GM12872 (cell line): ENCODE measurements around the gene SPDL1.
A peak's percentile ranks its signal among the peaks of the same experiment; 100 is the strongest.

Experiments
- TF ChIP-seq, protein P1 (sequence below): IDR thresholded peaks from 3 replicates; pipeline ENCODE4 v1.5.1; 2011; ENCODE audit warnings: low read depth, mild to moderate bottlenecking, low read length, moderate library complexity; ENCODE audit not compliant: insufficient read depth

The SPDL1 gene

DNA sequence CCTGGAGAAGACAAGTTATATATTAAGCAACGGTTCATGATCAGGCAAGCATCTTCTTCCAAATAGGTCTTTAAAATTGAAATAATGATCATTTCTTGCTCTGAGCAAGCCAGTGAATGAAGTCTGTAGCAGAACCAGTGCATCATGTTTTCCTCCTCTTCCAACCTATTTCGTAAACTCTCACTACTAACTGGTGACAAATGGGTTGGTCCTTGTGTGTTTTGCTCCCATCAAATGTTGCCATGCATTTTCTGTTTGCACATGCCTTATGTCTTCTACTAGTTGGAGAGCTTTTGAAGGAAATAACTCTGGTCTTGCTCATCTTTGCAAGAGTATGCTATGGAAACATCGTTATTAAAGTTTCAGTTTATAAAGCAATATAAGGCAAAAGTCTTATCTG is 37.2 kb upstream of the SPDL1 start:
- TF ChIP-seq, protein P1, sequence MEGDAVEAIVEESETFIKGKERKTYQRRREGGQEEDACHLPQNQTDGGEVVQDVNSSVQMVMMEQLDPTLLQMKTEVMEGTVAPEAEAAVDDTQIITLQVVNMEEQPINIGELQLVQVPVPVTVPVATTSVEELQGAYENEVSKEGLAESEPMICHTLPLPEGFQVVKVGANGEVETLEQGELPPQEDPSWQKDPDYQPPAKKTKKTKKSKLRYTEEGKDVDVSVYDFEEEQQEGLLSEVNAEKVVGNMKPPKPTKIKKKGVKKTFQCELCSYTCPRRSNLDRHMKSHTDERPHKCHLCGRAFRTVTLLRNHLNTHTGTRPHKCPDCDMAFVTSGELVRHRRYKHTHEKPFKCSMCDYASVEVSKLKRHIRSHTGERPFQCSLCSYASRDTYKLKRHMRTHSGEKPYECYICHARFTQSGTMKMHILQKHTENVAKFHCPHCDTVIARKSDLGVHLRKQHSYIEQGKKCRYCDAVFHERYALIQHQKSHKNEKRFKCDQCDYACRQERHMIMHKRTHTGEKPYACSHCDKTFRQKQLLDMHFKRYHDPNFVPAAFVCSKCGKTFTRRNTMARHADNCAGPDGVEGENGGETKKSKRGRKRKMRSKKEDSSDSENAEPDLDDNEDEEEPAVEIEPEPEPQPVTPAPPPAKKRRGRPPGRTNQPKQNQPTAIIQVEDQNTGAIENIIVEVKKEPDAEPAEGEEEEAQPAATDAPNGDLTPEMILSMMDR: no peak

GRCh38 chr5:169547508-169547907 is 36.1 kb upstream of the SPDL1 start:
- TF ChIP-seq, protein P1: no peak

DNA sequence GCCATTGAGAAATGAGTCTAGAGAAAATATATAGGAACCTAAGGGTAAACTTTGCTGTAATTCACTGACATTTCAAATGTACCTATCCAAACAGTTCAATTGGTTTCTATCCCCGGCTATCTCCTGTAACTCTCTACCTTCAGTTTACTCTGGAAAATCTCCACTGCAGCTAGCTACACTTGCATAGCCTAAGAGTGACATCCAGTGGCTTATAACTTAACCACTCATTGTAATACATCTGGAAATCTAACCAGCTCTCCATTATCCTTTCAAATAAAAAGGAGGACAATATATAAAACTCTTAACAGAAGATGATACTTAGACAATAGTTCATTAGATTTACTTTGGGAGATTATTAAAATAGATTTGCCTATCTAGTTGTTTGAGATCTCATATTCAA is 35.3 kb upstream of the SPDL1 start:
- TF ChIP-seq, protein P1: 0 out of 3 replicates have a peak, but pooled peaks have one; percentile 20

DNA sequence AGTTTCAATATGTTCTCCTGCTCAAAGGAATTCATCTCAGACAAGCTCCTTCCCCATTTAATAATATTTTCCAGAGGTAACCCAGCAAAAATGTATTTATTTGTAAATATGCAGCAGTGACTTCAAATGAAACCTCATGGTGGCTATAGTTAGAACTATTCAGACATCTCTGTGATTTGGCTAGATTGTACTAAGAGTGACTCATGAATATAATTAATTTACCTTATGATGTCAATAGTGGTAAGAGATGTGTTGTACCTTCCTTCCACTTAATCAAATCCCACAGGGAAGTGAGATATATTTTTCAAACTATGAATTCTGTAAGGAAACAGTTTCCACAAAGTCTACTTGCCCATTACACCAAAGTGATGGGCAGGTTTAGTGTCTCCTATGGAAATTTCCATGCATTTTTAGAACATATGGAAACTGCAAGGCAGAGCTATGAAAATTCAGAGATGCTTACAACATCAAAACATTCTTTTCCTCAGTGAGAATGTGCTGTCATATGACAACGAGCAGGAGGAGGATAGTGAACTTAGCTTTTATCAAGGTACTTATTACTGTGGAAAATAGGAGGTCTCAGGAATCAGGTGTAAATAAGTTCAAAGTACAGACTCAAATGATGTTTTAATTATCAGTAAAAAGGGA is 34.0 kb upstream of the SPDL1 start:
- TF ChIP-seq, protein P1: no peak

GRCh38 chr5:169550227-169550626 is 33.3 kb upstream of the SPDL1 start:
- TF ChIP-seq, protein P1: no peak

DNA sequence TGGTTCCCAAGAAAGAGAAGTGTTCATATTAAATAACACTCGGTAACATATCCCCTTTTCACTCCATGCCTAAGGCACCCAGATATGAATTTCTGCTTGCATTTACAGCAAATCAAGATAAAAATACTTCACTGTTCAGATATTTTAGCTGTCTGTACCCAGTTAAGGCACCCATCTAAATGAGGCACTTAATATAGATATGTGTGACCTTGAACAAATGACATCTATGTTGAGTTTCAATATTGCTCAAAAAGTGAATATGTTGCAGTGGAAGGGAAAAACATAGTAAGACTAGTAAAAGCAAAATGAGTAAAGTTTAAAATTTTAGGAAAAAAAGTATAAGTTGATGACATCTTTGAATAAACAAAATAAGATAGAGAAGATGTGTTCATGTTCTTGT is 32.4 kb upstream of the SPDL1 start:
- TF ChIP-seq, protein P1: no peak

GRCh38 chr5:169551696-169552095 is 31.9 kb upstream of the SPDL1 start:
- TF ChIP-seq, protein P1: no peak

DNA sequence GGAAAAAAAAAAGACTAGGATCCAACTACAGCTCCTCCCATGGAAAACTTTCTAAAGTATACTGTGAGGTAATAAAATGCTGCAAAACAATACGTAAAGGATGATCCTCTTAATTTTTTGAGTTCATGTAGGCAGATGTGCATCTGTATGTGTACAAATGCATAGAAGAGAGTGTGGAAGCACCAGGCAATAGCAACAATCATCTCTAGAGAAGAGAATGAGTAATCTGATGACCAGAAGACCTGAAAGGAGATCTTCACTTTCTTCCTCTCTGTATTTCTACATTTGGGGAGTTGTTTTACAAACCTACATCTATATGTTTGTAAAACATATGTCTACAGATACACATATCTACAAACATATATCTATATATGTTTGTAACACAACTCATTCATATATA is 29.3 kb upstream of the SPDL1 start:
- TF ChIP-seq, protein P1: no peak
